HCT116 (cell line): ENCODE measurements around the gene DGKE. TPM values are rescaled to one million over a fixed set of nuclear protein-coding genes. Genes with fewer than 3 reads are reported as not detected.

ENCODE experiments used
- ATAC-seq: fragments of 200-7000 bp; cut with Tn5 transposase; 2 replicates; pipeline ENCODE4 v1.9.1; 2020; ENCODE audit warnings: mild to moderate bottlenecking, moderate library complexity
- BruUV-seq: library from RNA; stranded (reverse); fragments of 400-500 nt; replicated peaks from 2 replicates; lab custom pipeline; 2021; lab: Mats Ljungman, UMichigan
- CTCF ChIA-PET: fragments of 300-600 bp; sonication (Branson Sonifier 250); formaldehyde crosslinking; loops from one replicate; lab custom pipeline; 2021; ENCODE audit warnings: antibody characterized with exemption; lab: Charles Lee
- POLR2A ChIA-PET: fragments of 300-600, 350-600 bp; sonication (Branson Sonifier 250); formaldehyde crosslinking; loops from one replicate; lab custom pipeline; 2021; ENCODE audit warnings: antibody characterized with exemption; lab: Charles Lee
- RAD21 ChIA-PET, 2 experiments: fragments of 300-600 bp; sonication (Branson Sonifier 250); formaldehyde crosslinking; loops; one replicate each; lab custom pipeline; 2023; ENCODE audit warnings: low total read pairs in 2 of 2; ENCODE audit not compliant: uncharacterized antibody in 2 of 2, unreplicated experiment in 2 of 2, low non-redundant PET in 1 of 2; lab: Charles Lee
- DNase-seq: peaks from one replicate; pipeline ENCODE4 v3.0.0-alpha.2; 2010; ENCODE audit warnings: low read depth, low spot score
- H2AFZ ChIP-seq: fragments of 200-600 bp; shearing (Covaris generic), sonication (generic); 2 replicates; pipeline ENCODE4 v1.6.1; 2017; ENCODE audit warnings: low read depth, mixed run types, mixed read lengths, antibody characterized with exemption, low read length; ENCODE audit not compliant: poor library complexity, severe bottlenecking
- H3K27ac ChIP-seq: 2 replicates; pipeline ENCODE4 v1.5.1; 2012; ENCODE audit warnings: low read depth, low read length
- H3K27me3 ChIP-seq: fragments of 200-600 bp; sonication (generic); 2 replicates; pipeline ENCODE4 v1.6.1; 2016; ENCODE audit warnings: mixed run types, low read length, mixed read lengths; ENCODE audit not compliant: insufficient read depth
- H3K36me3 ChIP-seq, 2 experiments: fragments of 200-500 bp in 1 of 2; fragments of 200-600 bp in 1 of 2; sonication (Bioruptor generic) in 1 of 2; sonication (generic) in 1 of 2; 2 replicates each; pipeline versions ENCODE4 v1.5.1 to v1.6.1; 2014 to 2016; ENCODE audit warnings: low read length in 2 of 2, inconsistent platforms in 1 of 2, mixed read lengths in 1 of 2, mixed run types in 1 of 2; ENCODE audit not compliant: insufficient read depth in 2 of 2, control insufficient read depth in 1 of 2
- H3K4me1 ChIP-seq, 2 experiments: fragments of 200-600 bp in 1 of 2; sonication (generic) in 1 of 2; 2 replicates each; pipeline versions ENCODE4 v1.5.1 to v1.6.1; 2012 to 2017; ENCODE audit warnings: low read length in 2 of 2, inconsistent platforms in 1 of 2, mild to moderate bottlenecking in 1 of 2, mixed read lengths in 1 of 2, mixed run types in 1 of 2, moderate library complexity in 1 of 2; ENCODE audit not compliant: insufficient read depth in 2 of 2, control insufficient read depth in 1 of 2
- H3K4me2 ChIP-seq: fragments of 200-600 bp; sonication (generic); 2 replicates; pipeline ENCODE4 v1.6.1; 2017; ENCODE audit warnings: mixed run types, low read length, mixed read lengths
- H3K4me3 ChIP-seq, 2 experiments: fragments of 200-600 bp in 1 of 2; sonication (generic) in 1 of 2; replicated peaks in 1 of 2; 2 replicates each; pipeline ENCODE4 v1.5.1; 2011 to 2016; ENCODE audit warnings: low read length in 2 of 2, control low read depth in 1 of 2, low read depth in 1 of 2, mild to moderate bottlenecking in 1 of 2, mixed read lengths in 1 of 2, mixed run types in 1 of 2
- H3K79me2 ChIP-seq: fragments of 200-600 bp; sonication (generic); 2 replicates; pipeline ENCODE4 v1.6.1; 2017; ENCODE audit warnings: mild to moderate bottlenecking, mixed run types, low read length, moderate library complexity, mixed read lengths; ENCODE audit not compliant: insufficient read depth
- H3K9ac ChIP-seq: fragments of 200-600 bp; sonication (generic); 2 replicates; pipeline ENCODE4 v1.6.1; 2016; ENCODE audit warnings: low read length, mixed read lengths
- H3K9me2 ChIP-seq: fragments of 200-600 bp; sonication (generic), shearing (Covaris generic); 2 replicates; pipeline ENCODE4 v1.6.1; 2017; ENCODE audit warnings: mixed run types, mild to moderate bottlenecking, moderate library complexity; ENCODE audit not compliant: insufficient read depth
- H3K9me3 ChIP-seq, 2 experiments: fragments of 200-500 bp in 1 of 2; fragments of 200-600 bp in 1 of 2; sonication (Bioruptor generic) in 1 of 2; sonication (generic) in 1 of 2; 2 replicates each; pipeline ENCODE4 v1.6.1; 2014 to 2017; ENCODE audit warnings: low read length in 2 of 2, mixed read lengths in 2 of 2, inconsistent platforms in 1 of 2, low read depth in 1 of 2, mild to moderate bottlenecking in 1 of 2, mixed run types in 1 of 2, moderate library complexity in 1 of 2; ENCODE audit not compliant: control insufficient read depth in 1 of 2, insufficient read depth in 1 of 2
- H4K20me1 ChIP-seq: fragments of 200-600 bp; sonication (generic), shearing (Covaris generic); 2 replicates; pipeline ENCODE4 v1.6.1; 2017; ENCODE audit warnings: mixed run types, mild to moderate bottlenecking, moderate library complexity; ENCODE audit not compliant: insufficient read depth
- CBX3 ChIP-seq: IDR thresholded peaks from 2 replicates; pipeline ENCODE4 v1.6.1; 2012; ENCODE audit warnings: low read depth
- CEBPB ChIP-seq: IDR thresholded peaks from 2 replicates; pipeline ENCODE4 v1.6.1; 2012; ENCODE audit warnings: low read depth
- EGR1 ChIP-seq: IDR thresholded peaks from 2 replicates; pipeline ENCODE4 v1.6.1; 2012; ENCODE audit warnings: low read depth
- EZH2phosphoT487 ChIP-seq: fragments of 200-600 bp; IDR thresholded peaks from 2 replicates; pipeline ENCODE4 v1.6.1; 2018; ENCODE audit warnings: antibody characterized with exemption, borderline replicate concordance
- FOSL1 ChIP-seq: IDR thresholded peaks from 2 replicates; pipeline ENCODE4 v1.6.1; 2012; ENCODE audit warnings: low read depth
- JUND ChIP-seq: IDR thresholded peaks from 2 replicates; pipeline ENCODE4 v1.6.1; 2012
- POLR2A ChIP-seq: IDR thresholded peaks from 2 replicates; pipeline ENCODE4 v1.7.0; 2011; ENCODE audit warnings: borderline replicate concordance; ENCODE audit not compliant: insufficient read depth, insufficient read length; ENCODE audit errors: extremely low read depth
- POLR2AphosphoS5 ChIP-seq: IDR thresholded peaks from 2 replicates; pipeline ENCODE4 v1.6.1; 2011; ENCODE audit warnings: mild to moderate bottlenecking, low read depth, low read length, moderate library complexity
- SP1 ChIP-seq: IDR thresholded peaks from 2 replicates; pipeline ENCODE4 v1.6.1; 2012; ENCODE audit warnings: low read depth
- SRF ChIP-seq: IDR thresholded peaks from 2 replicates; pipeline ENCODE4 v1.6.1; 2012; ENCODE audit warnings: low read depth
- ZNF274 ChIP-seq: fragments of 200-500 bp; sonication (Bioruptor generic); IDR thresholded peaks from 2 replicates; pipeline ENCODE4 v1.6.1; 2014; ENCODE audit warnings: mild to moderate bottlenecking, low read depth, low read length, inconsistent platforms
- intact Hi-C: fragments of 100-400 bp; cut with micrococcal nuclease; formaldehyde crosslinking; loops from 2 replicates; pipeline ENCODE4 v1.10.0; 2022
- total RNA-seq: library from RNA; stranded (reverse); gene quantifications from one replicate; pipeline ENCODE4 v1.2.1, GENCODE V29; 2021; ENCODE audit not compliant: unreplicated experiment
- TF ChIP-seq, protein P1 (sequence below): IDR thresholded peaks from 2 replicates; pipeline ENCODE4 v1.6.1; 2011; ENCODE audit warnings: mild to moderate bottlenecking, low read length, moderate library complexity; ENCODE audit not compliant: insufficient replicate concordance; ENCODE audit errors: extremely low read depth
- TF ChIP-seq, protein P2 (sequence below): IDR thresholded peaks from 2 replicates; pipeline ENCODE4 v1.6.1; 2012; ENCODE audit warnings: low read depth
- TF ChIP-seq, protein P3 (sequence below), 3 experiments: fragments of 200-600 bp in 1 of 3; sonication (generic) in 1 of 3; IDR thresholded peaks in 2 of 3; conservative IDR thresholded peaks in 1 of 3; 2 replicates each; pipeline ENCODE4 v1.5.1; 2012 to 2017; ENCODE audit warnings: low read depth in 2 of 3, low read length in 2 of 3, antibody characterized with exemption in 1 of 3, borderline replicate concordance in 1 of 3, control low read depth in 1 of 3, mild to moderate bottlenecking in 1 of 3, mixed read lengths in 1 of 3, mixed run types in 1 of 3, moderate library complexity in 1 of 3; ENCODE audit not compliant: insufficient read depth in 1 of 3

DGKE gene
- total RNA-seq, 1 experiment from 2014 or later = 5.2 TPM

DNA sequence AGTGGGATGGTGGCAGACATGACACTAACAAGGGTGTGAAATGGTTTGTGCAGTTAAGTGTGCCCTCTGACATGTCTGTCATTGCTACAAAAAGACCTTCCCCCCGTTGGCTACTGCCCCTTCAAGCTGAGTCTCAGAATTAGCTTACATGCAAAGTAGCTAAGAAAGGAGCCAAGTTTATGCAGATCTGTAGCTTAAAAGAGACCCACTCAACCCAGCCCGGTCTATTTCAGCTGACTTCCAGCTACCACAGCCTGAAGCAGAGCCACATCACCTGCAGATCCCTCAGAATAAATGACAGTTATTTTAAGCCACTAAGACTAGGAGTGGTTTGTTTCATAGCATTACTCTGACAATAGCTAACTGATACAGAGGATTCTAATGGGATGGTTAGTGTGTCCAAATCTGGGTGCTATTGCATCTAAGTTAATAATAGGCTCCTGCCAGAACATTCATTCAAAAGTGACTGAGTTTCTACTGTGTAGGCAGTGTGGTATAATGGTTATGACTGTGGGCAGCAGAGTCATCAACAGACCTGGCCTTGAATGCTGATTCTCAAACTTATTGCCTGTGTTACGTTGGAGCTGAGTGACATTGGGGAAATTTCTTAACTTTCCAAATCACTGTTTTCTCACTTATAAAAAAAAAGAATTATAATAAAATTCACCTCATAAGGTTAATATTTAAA, 12.0 kb upstream of the DGKE start:
- ChIA-PET CTCF (interaction anchor here (1.3 to 1.5 kb wide), 2 partner anchors 118 to 322 kb away, joined by 3 to 6 read pairs; no protein-coding TSS in a partner anchor), POLR2A (interaction anchor here (0.5 kb wide), 1 partner anchor 939 kb away, joined by 4 read pairs; no protein-coding TSS in a partner anchor), RAD21 (no interaction called here)
- intact Hi-C loops = no loop called here
- ATAC-seq = no peak
- no peak overlapping the region for H3K27ac ChIP-seq
- no peaks in the 10 kb centered on the region for H4K20me1 ChIP-seq
- no peaks in the 10 kb centered on the region for H3K9me3 ChIP-seq
- H3K4me3 ChIP-seq = no peak overlapping the region
- no peak overlapping the region for H3K4me2 ChIP-seq
- no peak overlapping the region for H2AFZ ChIP-seq
- no peaks in the 10 kb centered on the region for H3K9me2 ChIP-seq
- peaks cover 3 to 9% of the 10 kb centered on the region in 2 experiments for H3K4me1 ChIP-seq
- TF ChIP-seq SRF (no peak), FOSL1 (no peak), CEBPB (no peak), EGR1 (no peak), POLR2AphosphoS5 (no peak), SP1 (no peak), POLR2A (no peak), ZNF274 (no peak), CBX3 (no peak), JUND (no peak), EZH2phosphoT487 (no peak)
- TF ChIP-seq, protein P1, sequence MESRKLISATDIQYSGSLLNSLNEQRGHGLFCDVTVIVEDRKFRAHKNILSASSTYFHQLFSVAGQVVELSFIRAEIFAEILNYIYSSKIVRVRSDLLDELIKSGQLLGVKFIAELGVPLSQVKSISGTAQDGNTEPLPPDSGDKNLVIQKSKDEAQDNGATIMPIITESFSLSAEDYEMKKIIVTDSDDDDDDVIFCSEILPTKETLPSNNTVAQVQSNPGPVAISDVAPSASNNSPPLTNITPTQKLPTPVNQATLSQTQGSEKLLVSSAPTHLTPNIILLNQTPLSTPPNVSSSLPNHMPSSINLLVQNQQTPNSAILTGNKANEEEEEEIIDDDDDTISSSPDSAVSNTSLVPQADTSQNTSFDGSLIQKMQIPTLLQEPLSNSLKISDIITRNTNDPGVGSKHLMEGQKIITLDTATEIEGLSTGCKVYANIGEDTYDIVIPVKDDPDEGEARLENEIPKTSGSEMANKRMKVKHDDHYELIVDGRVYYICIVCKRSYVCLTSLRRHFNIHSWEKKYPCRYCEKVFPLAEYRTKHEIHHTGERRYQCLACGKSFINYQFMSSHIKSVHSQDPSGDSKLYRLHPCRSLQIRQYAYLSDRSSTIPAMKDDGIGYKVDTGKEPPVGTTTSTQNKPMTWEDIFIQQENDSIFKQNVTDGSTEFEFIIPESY = no peak
- TF ChIP-seq, protein P2, sequence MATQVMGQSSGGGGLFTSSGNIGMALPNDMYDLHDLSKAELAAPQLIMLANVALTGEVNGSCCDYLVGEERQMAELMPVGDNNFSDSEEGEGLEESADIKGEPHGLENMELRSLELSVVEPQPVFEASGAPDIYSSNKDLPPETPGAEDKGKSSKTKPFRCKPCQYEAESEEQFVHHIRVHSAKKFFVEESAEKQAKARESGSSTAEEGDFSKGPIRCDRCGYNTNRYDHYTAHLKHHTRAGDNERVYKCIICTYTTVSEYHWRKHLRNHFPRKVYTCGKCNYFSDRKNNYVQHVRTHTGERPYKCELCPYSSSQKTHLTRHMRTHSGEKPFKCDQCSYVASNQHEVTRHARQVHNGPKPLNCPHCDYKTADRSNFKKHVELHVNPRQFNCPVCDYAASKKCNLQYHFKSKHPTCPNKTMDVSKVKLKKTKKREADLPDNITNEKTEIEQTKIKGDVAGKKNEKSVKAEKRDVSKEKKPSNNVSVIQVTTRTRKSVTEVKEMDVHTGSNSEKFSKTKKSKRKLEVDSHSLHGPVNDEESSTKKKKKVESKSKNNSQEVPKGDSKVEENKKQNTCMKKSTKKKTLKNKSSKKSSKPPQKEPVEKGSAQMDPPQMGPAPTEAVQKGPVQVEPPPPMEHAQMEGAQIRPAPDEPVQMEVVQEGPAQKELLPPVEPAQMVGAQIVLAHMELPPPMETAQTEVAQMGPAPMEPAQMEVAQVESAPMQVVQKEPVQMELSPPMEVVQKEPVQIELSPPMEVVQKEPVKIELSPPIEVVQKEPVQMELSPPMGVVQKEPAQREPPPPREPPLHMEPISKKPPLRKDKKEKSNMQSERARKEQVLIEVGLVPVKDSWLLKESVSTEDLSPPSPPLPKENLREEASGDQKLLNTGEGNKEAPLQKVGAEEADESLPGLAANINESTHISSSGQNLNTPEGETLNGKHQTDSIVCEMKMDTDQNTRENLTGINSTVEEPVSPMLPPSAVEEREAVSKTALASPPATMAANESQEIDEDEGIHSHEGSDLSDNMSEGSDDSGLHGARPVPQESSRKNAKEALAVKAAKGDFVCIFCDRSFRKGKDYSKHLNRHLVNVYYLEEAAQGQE = no peak
- TF ChIP-seq, protein P3, sequence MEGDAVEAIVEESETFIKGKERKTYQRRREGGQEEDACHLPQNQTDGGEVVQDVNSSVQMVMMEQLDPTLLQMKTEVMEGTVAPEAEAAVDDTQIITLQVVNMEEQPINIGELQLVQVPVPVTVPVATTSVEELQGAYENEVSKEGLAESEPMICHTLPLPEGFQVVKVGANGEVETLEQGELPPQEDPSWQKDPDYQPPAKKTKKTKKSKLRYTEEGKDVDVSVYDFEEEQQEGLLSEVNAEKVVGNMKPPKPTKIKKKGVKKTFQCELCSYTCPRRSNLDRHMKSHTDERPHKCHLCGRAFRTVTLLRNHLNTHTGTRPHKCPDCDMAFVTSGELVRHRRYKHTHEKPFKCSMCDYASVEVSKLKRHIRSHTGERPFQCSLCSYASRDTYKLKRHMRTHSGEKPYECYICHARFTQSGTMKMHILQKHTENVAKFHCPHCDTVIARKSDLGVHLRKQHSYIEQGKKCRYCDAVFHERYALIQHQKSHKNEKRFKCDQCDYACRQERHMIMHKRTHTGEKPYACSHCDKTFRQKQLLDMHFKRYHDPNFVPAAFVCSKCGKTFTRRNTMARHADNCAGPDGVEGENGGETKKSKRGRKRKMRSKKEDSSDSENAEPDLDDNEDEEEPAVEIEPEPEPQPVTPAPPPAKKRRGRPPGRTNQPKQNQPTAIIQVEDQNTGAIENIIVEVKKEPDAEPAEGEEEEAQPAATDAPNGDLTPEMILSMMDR (IDR thresholded peaks at IDR 0.05 in 2 of 3, conservative IDR thresholded peaks at IDR 0.05 in 1 of 3; ENCODE audit: borderline replicate concordance in 1 of 3, insufficient read depth in 1 of 3, low read depth in 2 of 3, low read length in 2 of 3) = no peak
- TF ChIP-seq, all 23 proteins: peak for 0
- DNase-seq = no peak
- Histone ChIP-seq H3K36me3 (no peaks in the 10 kb centered on the region), H3K27me3 (no peaks in the 10 kb centered on the region), H3K79me2 (no peaks in the 10 kb centered on the region), H3K9ac (no peak overlapping the region)
- BruUV-seq = no TSS peak
